H9 (cell line): ENCODE measurements around the gene SUGP1. TPM values are rescaled to one million over a fixed set of nuclear protein-coding genes. Genes with fewer than 3 reads are reported as not detected.

ENCODE experiments used
- DNase-seq: peaks from one replicate; pipeline ENCODE4 v3.0.0-alpha.2; 2017
- H2AFZ ChIP-seq: one replicate; pipeline ENCODE4 v1.6.1; 2013; ENCODE audit warnings: mild to moderate bottlenecking, low read length, control low read depth, moderate library complexity
- H2AK5ac ChIP-seq: 2 replicates; pipeline ENCODE4 v1.6.1; 2013; ENCODE audit warnings: low read length, control low read depth, mixed read lengths; ENCODE audit not compliant: insufficient read length
- H2BK120ac ChIP-seq: one replicate; pipeline ENCODE4 v1.6.1; 2013; ENCODE audit warnings: low read depth, mild to moderate bottlenecking, low read length, control low read depth, inconsistent platforms; ENCODE audit not compliant: poor library complexity, severe bottlenecking
- H2BK12ac ChIP-seq: 2 replicates; pipeline ENCODE4 v1.6.1; 2013; ENCODE audit warnings: low read length, control low read depth, mixed read lengths, low read depth; ENCODE audit not compliant: insufficient read length
- H2BK15ac ChIP-seq: 2 replicates; pipeline ENCODE4 v1.6.1; 2013; ENCODE audit warnings: low read depth, low read length, control low read depth
- H2BK20ac ChIP-seq: one replicate; pipeline ENCODE4 v1.6.1; 2013; ENCODE audit warnings: low read depth, mild to moderate bottlenecking, low read length, control low read depth, inconsistent platforms; ENCODE audit not compliant: poor library complexity, severe bottlenecking
- H2BK5ac ChIP-seq: 2 replicates; pipeline ENCODE4 v1.6.1; 2013; ENCODE audit warnings: low read length, control low read depth, mixed read lengths; ENCODE audit not compliant: insufficient read length
- H3K14ac ChIP-seq: 2 replicates; pipeline ENCODE4 v1.6.1; 2013; ENCODE audit warnings: low read length, control low read depth; ENCODE audit not compliant: insufficient read depth
- H3K18ac ChIP-seq: 2 replicates; pipeline ENCODE4 v1.6.1; 2013; ENCODE audit warnings: low read depth, mild to moderate bottlenecking, mixed read lengths, low read length, control low read depth; ENCODE audit not compliant: insufficient read length
- H3K23ac ChIP-seq: 2 replicates; pipeline ENCODE4 v1.6.1; 2013; ENCODE audit warnings: low read length, control low read depth, mixed read lengths, low read depth; ENCODE audit not compliant: insufficient read length
- H3K23me2 ChIP-seq: 2 replicates; pipeline ENCODE4 v1.6.1; 2013; ENCODE audit warnings: low read depth, mild to moderate bottlenecking, mixed read lengths, low read length, control low read depth; ENCODE audit not compliant: insufficient read length, poor library complexity, severe bottlenecking
- H3K27ac ChIP-seq: 2 replicates; pipeline ENCODE4 v1.5.1; 2013; ENCODE audit warnings: low read length, control low read depth, mixed read lengths, low read depth; ENCODE audit not compliant: insufficient read length
- H3K27me3 ChIP-seq: 2 replicates; pipeline ENCODE4 v1.6.1; 2013; ENCODE audit warnings: low read length, control low read depth, inconsistent platforms; ENCODE audit not compliant: insufficient read depth
- H3K4ac ChIP-seq: 2 replicates; pipeline ENCODE4 v1.6.1; 2013; ENCODE audit warnings: low read depth, mild to moderate bottlenecking, control low read depth, inconsistent platforms, low read length, moderate library complexity
- H3K4me1 ChIP-seq: 2 replicates; pipeline ENCODE4 v1.6.1; 2013; ENCODE audit warnings: low read length, control low read depth, inconsistent platforms; ENCODE audit not compliant: insufficient read depth
- H3K4me2 ChIP-seq: 2 replicates; pipeline ENCODE4 v1.6.1; 2013; ENCODE audit warnings: low read length, control low read depth, mixed read lengths; ENCODE audit not compliant: insufficient read length, insufficient read depth
- H3K56ac ChIP-seq: 2 replicates; pipeline ENCODE4 v1.6.1; 2013; ENCODE audit warnings: low read depth, mild to moderate bottlenecking, mixed read lengths, low read length, control low read depth; ENCODE audit not compliant: insufficient read length
- H3K79me1 ChIP-seq: 2 replicates; pipeline ENCODE4 v1.6.1; 2013; ENCODE audit warnings: low read depth, mild to moderate bottlenecking, moderate library complexity, low read length, control low read depth, inconsistent platforms; ENCODE audit not compliant: insufficient read depth, poor library complexity, severe bottlenecking
- H3K79me2 ChIP-seq: 2 replicates; pipeline ENCODE4 v1.6.1; 2013; ENCODE audit warnings: low read length, control low read depth, inconsistent platforms; ENCODE audit not compliant: insufficient read depth
- H3K9ac ChIP-seq: 2 replicates; pipeline ENCODE4 v1.6.1; 2013; ENCODE audit warnings: low read length, control low read depth, mixed read lengths; ENCODE audit not compliant: insufficient read length; ENCODE audit errors: extremely low read depth
- H3K9me3 ChIP-seq: one replicate; pipeline ENCODE4 v1.6.1; 2013; ENCODE audit warnings: low read depth, low read length, inconsistent platforms; ENCODE audit not compliant: control insufficient read depth
- H3T11ph ChIP-seq: one replicate; pipeline ENCODE4 v1.6.1; 2013; ENCODE audit warnings: mild to moderate bottlenecking, low read length, control low read depth, inconsistent platforms
- H4K20me1 ChIP-seq: one replicate; pipeline ENCODE4 v1.6.1; 2013; ENCODE audit not compliant: control insufficient read depth, insufficient read length, insufficient read depth
- H4K5ac ChIP-seq: 2 replicates; pipeline ENCODE4 v1.6.1; 2013; ENCODE audit warnings: low read depth, mild to moderate bottlenecking, mixed read lengths, low read length, control low read depth; ENCODE audit not compliant: insufficient read length
- H4K8ac ChIP-seq: replicated peaks from 2 replicates; pipeline ENCODE4 v1.6.1; 2013; ENCODE audit warnings: low read length, control low read depth, mixed read lengths, low read depth; ENCODE audit not compliant: insufficient read length
- H4K91ac ChIP-seq: 2 replicates; pipeline ENCODE4 v1.6.1; 2013; ENCODE audit warnings: low read depth, mild to moderate bottlenecking, moderate library complexity, mixed read lengths, low read length, control low read depth; ENCODE audit not compliant: insufficient read length
- H3K27ac Mint-ChIP-seq, 3 experiments: 2 replicates in 2 of 3; 3 replicates in 1 of 3; pipeline ENCODE4 v1.8.0; 2020 to 2021; ENCODE audit warnings: mixed read lengths in 3 of 3, mild to moderate bottlenecking in 1 of 3, moderate library complexity in 1 of 3
- H3K27me3 Mint-ChIP-seq: 2 replicates; pipeline ENCODE4 v1.8.0; 2021; ENCODE audit warnings: low read depth, mild to moderate bottlenecking, moderate library complexity, mixed read lengths
- H3K36me3 Mint-ChIP-seq, 3 experiments: 2 replicates in 2 of 3; 3 replicates in 1 of 3; pipeline ENCODE4 v1.8.0; 2020 to 2021; ENCODE audit warnings: low read depth in 3 of 3, mixed read lengths in 3 of 3; ENCODE audit not compliant: insufficient read depth in 1 of 3
- H3K4me1 Mint-ChIP-seq, 2 experiments: 2 replicates each; pipeline ENCODE4 v1.8.0; 2020; ENCODE audit warnings: mixed read lengths in 2 of 2
- H3K4me3 Mint-ChIP-seq, 2 experiments: 2 replicates in 1 of 2; 3 replicates in 1 of 2; pipeline ENCODE4 v1.8.0; 2020 to 2021; ENCODE audit warnings: mild to moderate bottlenecking in 2 of 2, mixed read lengths in 2 of 2, moderate library complexity in 1 of 2
- H3K9me3 Mint-ChIP-seq, 2 experiments: 2 replicates in 1 of 2; 3 replicates in 1 of 2; pipeline ENCODE4 v1.8.0; 2020; ENCODE audit warnings: mild to moderate bottlenecking in 2 of 2, mixed read lengths in 2 of 2, moderate library complexity in 1 of 2
- CTCF ChIP-seq: fragments of 200-600 bp; sonication (generic); conservative IDR thresholded peaks from 3 replicates; pipeline ENCODE4 v1.8.0; 2021; ENCODE audit warnings: antibody characterized with exemption, mild to moderate bottlenecking
- WGBS: extraction: QIAGEN DNeasy Blood & Tissue Kit; methylation state at CpG from one replicate; pipeline ENCODE4 v1.1.7; 2013; ENCODE audit warnings: missing lambda C conversion rate, low lambda C conversion rate, mixed read lengths; ENCODE audit not compliant: insufficient read length; ENCODE audit errors: extremely low coverage; 5-methylcytosine and 5-hydroxymethylcytosine counted together
- total RNA-seq: library from RNA; stranded (reverse); gene quantifications from 2 replicates; pipeline ENCODE4 v1.2.1, GENCODE V29; 2021

Gene SUGP1
- total RNA-seq, 1 experiment from 2014 or later: 103 TPM

GRCh38 chr19:19279062-19279612 lies 41.2 kb downstream of the SUGP1 start:
- no peak overlapping the region for H2BK5ac ChIP-seq
- H3K9me3 ChIP-seq: no peaks in the 10 kb centered on the region
- H3K18ac ChIP-seq: no peak overlapping the region
- no peak overlapping the region for H2BK12ac ChIP-seq
- H3K4me1 ChIP-seq: no peaks in the 10 kb centered on the region
- no peak overlapping the region for H3K4me2 ChIP-seq
- Mint-ChIP-seq H3K4me1 (no peaks in the 10 kb centered on the region), H3K27ac (no peak overlapping the region), H3K4me3 (no peak overlapping the region), H3K9me3 (no peaks in the 10 kb centered on the region), H3K27me3 (peaks cover 1% of the 10 kb centered on the region; the same call in 1 of the 2 replicates), H3K36me3 (peaks cover 14 to 54% (median 36%) of the 10 kb centered on the region in 3 experiments; a peak in 6 of 7 replicates)
- H4K91ac ChIP-seq: no peak overlapping the region
- no peak overlapping the region for H2BK15ac ChIP-seq
- H3K4ac ChIP-seq: no peak overlapping the region
- H3K23ac ChIP-seq: no peak overlapping the region
- no peak for DNase-seq
- H3K27me3 ChIP-seq: no peaks in the 10 kb centered on the region
- no CpG with 5 or more reads among the region's 19 CpGs for WGBS
- no peak for TF ChIP-seq CTCF
- H4K8ac ChIP-seq: no peak overlapping the region
- H3K14ac ChIP-seq: no peak overlapping the region
- H2BK120ac ChIP-seq: no peak overlapping the region
- no peaks in the 10 kb centered on the region for H3K79me1 ChIP-seq
- no peaks in the 10 kb centered on the region for H4K20me1 ChIP-seq
- H3T11ph ChIP-seq: no peak overlapping the region
- H2AFZ ChIP-seq: no peak overlapping the region
- H3K79me2 ChIP-seq: no peaks in the 10 kb centered on the region
- no peak overlapping the region for H3K27ac ChIP-seq
- no peak overlapping the region for H4K5ac ChIP-seq
- H2BK20ac ChIP-seq: no peak overlapping the region
- no peak overlapping the region for H2AK5ac ChIP-seq
- H3K56ac ChIP-seq: no peak overlapping the region
- no peak overlapping the region for H3K9ac ChIP-seq
- H3K23me2 ChIP-seq: no peaks in the 10 kb centered on the region
